HFF-Myc (cell line): ENCODE results near the gene POU2F1.

Experiments used
- DNase-seq: peaks from one replicate; pipeline ENCODE4 v3.0.0-alpha.2; 2011; ENCODE audit warnings: low read depth; ENCODE audit errors: extremely low read depth
- H3K4me3 ChIP-seq: replicated peaks from 2 replicates; pipeline ENCODE4 v1.5.1; 2011; ENCODE audit warnings: low read depth, mild to moderate bottlenecking, control low read depth, low read length
- CTCF ChIP-seq: IDR thresholded peaks from 2 replicates; pipeline ENCODE4 v1.5.1; 2012; ENCODE audit warnings: mild to moderate bottlenecking, low read depth, low read length, control low read depth; ENCODE audit errors: missing control alignments

The POU2F1 gene

GRCh38 chr1:167474191-167474641 lies 253.5 kb downstream of the POU2F1 start:
- no peak for TF ChIP-seq CTCF
- DNase-seq: no peak
- H3K4me3 ChIP-seq: no peak overlapping the region

- DNase-seq: no peak
- no peak for TF ChIP-seq CTCF
- H3K4me3 ChIP-seq: no peak overlapping the region
Observed at GRCh38 chr1:167476061-167476460, 255.4 kb downstream of the POU2F1 start.
